H9 (cell line): Measurements from ENCODE around the gene SAC3D1. TPM values are rescaled to one million over a fixed set of nuclear protein-coding genes. Genes with fewer than 3 reads are reported as not detected.

Experiments used
- DNase-seq: peaks from one replicate; pipeline ENCODE4 v3.0.0-alpha.2; 2017
- H2AFZ ChIP-seq: one replicate; pipeline ENCODE4 v1.6.1; 2013; ENCODE audit warnings: mild to moderate bottlenecking, low read length, control low read depth, moderate library complexity
- H2AK5ac ChIP-seq: 2 replicates; pipeline ENCODE4 v1.6.1; 2013; ENCODE audit warnings: low read length, control low read depth, mixed read lengths; ENCODE audit not compliant: insufficient read length
- H2BK120ac ChIP-seq: one replicate; pipeline ENCODE4 v1.6.1; 2013; ENCODE audit warnings: low read depth, mild to moderate bottlenecking, low read length, control low read depth, inconsistent platforms; ENCODE audit not compliant: poor library complexity, severe bottlenecking
- H2BK12ac ChIP-seq: 2 replicates; pipeline ENCODE4 v1.6.1; 2013; ENCODE audit warnings: low read length, control low read depth, mixed read lengths, low read depth; ENCODE audit not compliant: insufficient read length
- H2BK15ac ChIP-seq: 2 replicates; pipeline ENCODE4 v1.6.1; 2013; ENCODE audit warnings: low read depth, low read length, control low read depth
- H2BK20ac ChIP-seq: one replicate; pipeline ENCODE4 v1.6.1; 2013; ENCODE audit warnings: low read depth, mild to moderate bottlenecking, low read length, control low read depth, inconsistent platforms; ENCODE audit not compliant: poor library complexity, severe bottlenecking
- H2BK5ac ChIP-seq: 2 replicates; pipeline ENCODE4 v1.6.1; 2013; ENCODE audit warnings: low read length, control low read depth, mixed read lengths; ENCODE audit not compliant: insufficient read length
- H3K14ac ChIP-seq: 2 replicates; pipeline ENCODE4 v1.6.1; 2013; ENCODE audit warnings: low read length, control low read depth; ENCODE audit not compliant: insufficient read depth
- H3K18ac ChIP-seq: 2 replicates; pipeline ENCODE4 v1.6.1; 2013; ENCODE audit warnings: low read depth, mild to moderate bottlenecking, mixed read lengths, low read length, control low read depth; ENCODE audit not compliant: insufficient read length
- H3K23ac ChIP-seq: 2 replicates; pipeline ENCODE4 v1.6.1; 2013; ENCODE audit warnings: low read length, control low read depth, mixed read lengths, low read depth; ENCODE audit not compliant: insufficient read length
- H3K23me2 ChIP-seq: 2 replicates; pipeline ENCODE4 v1.6.1; 2013; ENCODE audit warnings: low read depth, mild to moderate bottlenecking, mixed read lengths, low read length, control low read depth; ENCODE audit not compliant: insufficient read length, poor library complexity, severe bottlenecking
- H3K27ac ChIP-seq: 2 replicates; pipeline ENCODE4 v1.5.1; 2013; ENCODE audit warnings: low read length, control low read depth, mixed read lengths, low read depth; ENCODE audit not compliant: insufficient read length
- H3K27me3 ChIP-seq: 2 replicates; pipeline ENCODE4 v1.6.1; 2013; ENCODE audit warnings: low read length, control low read depth, inconsistent platforms; ENCODE audit not compliant: insufficient read depth
- H3K4ac ChIP-seq: 2 replicates; pipeline ENCODE4 v1.6.1; 2013; ENCODE audit warnings: low read depth, mild to moderate bottlenecking, control low read depth, inconsistent platforms, low read length, moderate library complexity
- H3K4me1 ChIP-seq: 2 replicates; pipeline ENCODE4 v1.6.1; 2013; ENCODE audit warnings: low read length, control low read depth, inconsistent platforms; ENCODE audit not compliant: insufficient read depth
- H3K4me2 ChIP-seq: 2 replicates; pipeline ENCODE4 v1.6.1; 2013; ENCODE audit warnings: low read length, control low read depth, mixed read lengths; ENCODE audit not compliant: insufficient read length, insufficient read depth
- H3K56ac ChIP-seq: 2 replicates; pipeline ENCODE4 v1.6.1; 2013; ENCODE audit warnings: low read depth, mild to moderate bottlenecking, mixed read lengths, low read length, control low read depth; ENCODE audit not compliant: insufficient read length
- H3K79me1 ChIP-seq: 2 replicates; pipeline ENCODE4 v1.6.1; 2013; ENCODE audit warnings: low read depth, mild to moderate bottlenecking, moderate library complexity, low read length, control low read depth, inconsistent platforms; ENCODE audit not compliant: insufficient read depth, poor library complexity, severe bottlenecking
- H3K79me2 ChIP-seq: 2 replicates; pipeline ENCODE4 v1.6.1; 2013; ENCODE audit warnings: low read length, control low read depth, inconsistent platforms; ENCODE audit not compliant: insufficient read depth
- H3K9ac ChIP-seq: 2 replicates; pipeline ENCODE4 v1.6.1; 2013; ENCODE audit warnings: low read length, control low read depth, mixed read lengths; ENCODE audit not compliant: insufficient read length; ENCODE audit errors: extremely low read depth
- H3K9me3 ChIP-seq: one replicate; pipeline ENCODE4 v1.6.1; 2013; ENCODE audit warnings: low read depth, low read length, inconsistent platforms; ENCODE audit not compliant: control insufficient read depth
- H3T11ph ChIP-seq: one replicate; pipeline ENCODE4 v1.6.1; 2013; ENCODE audit warnings: mild to moderate bottlenecking, low read length, control low read depth, inconsistent platforms
- H4K20me1 ChIP-seq: one replicate; pipeline ENCODE4 v1.6.1; 2013; ENCODE audit not compliant: control insufficient read depth, insufficient read length, insufficient read depth
- H4K5ac ChIP-seq: 2 replicates; pipeline ENCODE4 v1.6.1; 2013; ENCODE audit warnings: low read depth, mild to moderate bottlenecking, mixed read lengths, low read length, control low read depth; ENCODE audit not compliant: insufficient read length
- H4K8ac ChIP-seq: replicated peaks from 2 replicates; pipeline ENCODE4 v1.6.1; 2013; ENCODE audit warnings: low read length, control low read depth, mixed read lengths, low read depth; ENCODE audit not compliant: insufficient read length
- H4K91ac ChIP-seq: 2 replicates; pipeline ENCODE4 v1.6.1; 2013; ENCODE audit warnings: low read depth, mild to moderate bottlenecking, moderate library complexity, mixed read lengths, low read length, control low read depth; ENCODE audit not compliant: insufficient read length
- H3K27ac Mint-ChIP-seq, 3 experiments: 2 replicates in 2 of 3; 3 replicates in 1 of 3; pipeline ENCODE4 v1.8.0; 2020 to 2021; ENCODE audit warnings: mixed read lengths in 3 of 3, mild to moderate bottlenecking in 1 of 3, moderate library complexity in 1 of 3
- H3K27me3 Mint-ChIP-seq: 2 replicates; pipeline ENCODE4 v1.8.0; 2021; ENCODE audit warnings: low read depth, mild to moderate bottlenecking, moderate library complexity, mixed read lengths
- H3K36me3 Mint-ChIP-seq, 3 experiments: 2 replicates in 2 of 3; 3 replicates in 1 of 3; pipeline ENCODE4 v1.8.0; 2020 to 2021; ENCODE audit warnings: low read depth in 3 of 3, mixed read lengths in 3 of 3; ENCODE audit not compliant: insufficient read depth in 1 of 3
- H3K4me1 Mint-ChIP-seq, 2 experiments: 2 replicates each; pipeline ENCODE4 v1.8.0; 2020; ENCODE audit warnings: mixed read lengths in 2 of 2
- H3K4me3 Mint-ChIP-seq, 2 experiments: 2 replicates in 1 of 2; 3 replicates in 1 of 2; pipeline ENCODE4 v1.8.0; 2020 to 2021; ENCODE audit warnings: mild to moderate bottlenecking in 2 of 2, mixed read lengths in 2 of 2, moderate library complexity in 1 of 2
- H3K9me3 Mint-ChIP-seq, 2 experiments: 2 replicates in 1 of 2; 3 replicates in 1 of 2; pipeline ENCODE4 v1.8.0; 2020; ENCODE audit warnings: mild to moderate bottlenecking in 2 of 2, mixed read lengths in 2 of 2, moderate library complexity in 1 of 2
- WGBS: extraction: QIAGEN DNeasy Blood & Tissue Kit; methylation state at CpG from one replicate; pipeline ENCODE4 v1.1.7; 2013; ENCODE audit warnings: missing lambda C conversion rate, low lambda C conversion rate, mixed read lengths; ENCODE audit not compliant: insufficient read length; ENCODE audit errors: extremely low coverage; 5-methylcytosine and 5-hydroxymethylcytosine counted together
- total RNA-seq: library from RNA; stranded (reverse); gene quantifications from 2 replicates; pipeline ENCODE4 v1.2.1, GENCODE V29; 2021
- TF ChIP-seq, protein P1 (sequence below): fragments of 200-600 bp; sonication (generic); conservative IDR thresholded peaks from 3 replicates; pipeline ENCODE4 v1.8.0; 2021; ENCODE audit warnings: antibody characterized with exemption, mild to moderate bottlenecking

The SAC3D1 gene
- total RNA-seq, 1 experiment from 2014 or later: 20.7 TPM

DNA sequence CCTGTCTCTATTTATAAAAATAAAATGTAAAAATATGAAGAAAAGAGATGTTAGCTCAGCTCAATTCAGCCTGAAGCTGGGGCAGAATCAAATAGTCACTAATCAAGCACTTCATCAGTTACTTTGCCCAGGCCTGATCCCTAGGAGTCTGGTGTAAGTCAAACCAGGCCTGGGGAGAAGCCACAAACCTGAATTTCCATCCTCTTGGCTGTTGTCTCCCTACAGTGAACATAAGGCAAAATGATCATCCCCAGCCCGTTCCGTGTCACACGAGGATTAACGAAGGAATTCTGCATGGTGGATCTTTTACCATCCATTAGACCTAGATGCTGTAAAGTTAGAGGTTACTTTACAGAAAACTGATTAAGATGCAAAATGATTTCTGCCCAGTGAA, 23.8 kb downstream of the SAC3D1 start:
- no peak overlapping the region for H3K23ac ChIP-seq
- Mint-ChIP-seq H3K4me1 (peaks cover 25 to 34% of the 10 kb centered on the region in 2 experiments), H3K9me3 (no peaks in the 10 kb centered on the region), H3K36me3 (no peaks in the 10 kb centered on the region), H3K27ac (no peak overlapping the region), H3K27me3 (peaks cover 3% of the 10 kb centered on the region), H3K4me3 (no peak overlapping the region)
- H4K91ac ChIP-seq: no peak overlapping the region
- TF ChIP-seq, protein P1, sequence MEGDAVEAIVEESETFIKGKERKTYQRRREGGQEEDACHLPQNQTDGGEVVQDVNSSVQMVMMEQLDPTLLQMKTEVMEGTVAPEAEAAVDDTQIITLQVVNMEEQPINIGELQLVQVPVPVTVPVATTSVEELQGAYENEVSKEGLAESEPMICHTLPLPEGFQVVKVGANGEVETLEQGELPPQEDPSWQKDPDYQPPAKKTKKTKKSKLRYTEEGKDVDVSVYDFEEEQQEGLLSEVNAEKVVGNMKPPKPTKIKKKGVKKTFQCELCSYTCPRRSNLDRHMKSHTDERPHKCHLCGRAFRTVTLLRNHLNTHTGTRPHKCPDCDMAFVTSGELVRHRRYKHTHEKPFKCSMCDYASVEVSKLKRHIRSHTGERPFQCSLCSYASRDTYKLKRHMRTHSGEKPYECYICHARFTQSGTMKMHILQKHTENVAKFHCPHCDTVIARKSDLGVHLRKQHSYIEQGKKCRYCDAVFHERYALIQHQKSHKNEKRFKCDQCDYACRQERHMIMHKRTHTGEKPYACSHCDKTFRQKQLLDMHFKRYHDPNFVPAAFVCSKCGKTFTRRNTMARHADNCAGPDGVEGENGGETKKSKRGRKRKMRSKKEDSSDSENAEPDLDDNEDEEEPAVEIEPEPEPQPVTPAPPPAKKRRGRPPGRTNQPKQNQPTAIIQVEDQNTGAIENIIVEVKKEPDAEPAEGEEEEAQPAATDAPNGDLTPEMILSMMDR: no peak
- H3K79me2 ChIP-seq: no peaks in the 10 kb centered on the region
- H2BK120ac ChIP-seq: no peak overlapping the region
- no peak overlapping the region for H2BK5ac ChIP-seq
- H3K27me3 ChIP-seq: no peaks in the 10 kb centered on the region
- no peak overlapping the region for H3K56ac ChIP-seq
- no peak overlapping the region for H3K4ac ChIP-seq
- no peak overlapping the region for H3K27ac ChIP-seq
- H3K9me3 ChIP-seq: no peaks in the 10 kb centered on the region
- no peaks in the 10 kb centered on the region for H3K23me2 ChIP-seq
- no peak overlapping the region for H2BK20ac ChIP-seq
- H4K20me1 ChIP-seq: no peaks in the 10 kb centered on the region
- H4K8ac ChIP-seq: no peak overlapping the region
- peaks cover 6% of the 10 kb centered on the region; the same call in 1 of the 2 replicates for H3K4me1 ChIP-seq
- H4K5ac ChIP-seq: no peak overlapping the region
- no peak overlapping the region for H3T11ph ChIP-seq
- H2BK15ac ChIP-seq: no peak overlapping the region
- H3K79me1 ChIP-seq: no peaks in the 10 kb centered on the region
- H2BK12ac ChIP-seq: no peak overlapping the region
- H2AK5ac ChIP-seq: no peak overlapping the region
- no peak for DNase-seq
- H3K4me2 ChIP-seq: no peak overlapping the region
- WGBS: no CpG with 5 or more reads among the region's 4 CpGs
- no peak overlapping the region for H2AFZ ChIP-seq
- H3K14ac ChIP-seq: no peak overlapping the region
- H3K9ac ChIP-seq: no peak overlapping the region
- H3K18ac ChIP-seq: no peak overlapping the region
